K562 (cell line): ENCODE measurements around the gene NR4A2. TPM values are rescaled to one million over a fixed set of nuclear protein-coding genes. Genes with fewer than 3 reads are reported as not detected.

Source experiments
- NFE2 ChIP-seq: IDR thresholded peaks from 2 replicates; pipeline ENCODE4 v1.6.1; 2014; ENCODE audit warnings: antibody characterized with exemption, low read depth
- SIN3A ChIP-seq, 2 experiments: fragments of 150-350 bp in 1 of 2; IDR thresholded peaks; 2 replicates each; pipeline ENCODE4 v1.6.1; 2011 to 2016; ENCODE audit warnings: borderline replicate concordance in 2 of 2, low read depth in 2 of 2, low read length in 2 of 2, mild to moderate bottlenecking in 2 of 2, moderate library complexity in 2 of 2; ENCODE audit not compliant: control insufficient read depth in 1 of 2
- ZNF174 ChIP-seq: fragments of 250-450 bp; sonication (Bioruptor Pico); IDR thresholded peaks from 2 replicates; pipeline ENCODE4 v1.4.0; 2020; ENCODE audit warnings: mild to moderate bottlenecking
- ZNF184 ChIP-seq: sonication (generic); formaldehyde crosslinking; IDR thresholded peaks from 2 replicates; pipeline ENCODE4 v1.5.0; 2020; ENCODE audit warnings: missing genetic modification reagents
- polyA plus RNA-seq, 8 experiments: library from polyadenylated mRNA; depleted of rRNA in 4 of 8; stranded (reverse) in 5 of 8; unstranded in 3 of 8; fragments of >200 nt; fragmentation: Nextera tagmentation in 2 of 8; fragmentation: Illumina TruSeq in 1 of 8; extraction: Ambion mirVana in 2 of 8; extraction: Trizol in 1 of 8; gene quantifications; 2 replicates each; pipeline versions ENCODE4 v1.2.1 to v1.2.3, GENCODE V29; 2011 to 2014; ENCODE audit warnings: inconsistent platforms in 1 of 8, missing spikeins in 1 of 8
- total RNA-seq, 7 experiments: library from RNA; depleted of rRNA in 6 of 7; stranded (reverse); fragments of >200 nt in 6 of 7; fragmentation: Illumina TruSeq in 2 of 7; extraction: Trizol in 2 of 7; gene quantifications; 2 replicates each; pipeline versions ENCODE4 v1.2.1 to v1.2.3, GENCODE V29; 2011 to 2021; ENCODE audit warnings: low replicate concordance in 1 of 7
- TF ChIP-seq, protein P1 (sequence below): sonication (generic); formaldehyde crosslinking; IDR thresholded peaks from 2 replicates; pipeline ENCODE4 v1.8.0; 2022; ENCODE audit warnings: missing genetic modification reagents, mild to moderate bottlenecking, borderline replicate concordance
- TF ChIP-seq, protein P2 (sequence below): fragments of 200-800 bp; sonication (Bioruptor generic); IDR thresholded peaks from 2 replicates; pipeline ENCODE4 v1.6.1; 2017; ENCODE audit warnings: missing genetic modification characterization, missing compliant biosample characterization

Gene NR4A2
- total and polyA plus RNA-seq, 9 of the 15 experiments (the other 6 are each of a cell fraction or from before 2014, with no cell fraction given), result 0.94 to 5.1 (median 1.3) TPM

DNA sequence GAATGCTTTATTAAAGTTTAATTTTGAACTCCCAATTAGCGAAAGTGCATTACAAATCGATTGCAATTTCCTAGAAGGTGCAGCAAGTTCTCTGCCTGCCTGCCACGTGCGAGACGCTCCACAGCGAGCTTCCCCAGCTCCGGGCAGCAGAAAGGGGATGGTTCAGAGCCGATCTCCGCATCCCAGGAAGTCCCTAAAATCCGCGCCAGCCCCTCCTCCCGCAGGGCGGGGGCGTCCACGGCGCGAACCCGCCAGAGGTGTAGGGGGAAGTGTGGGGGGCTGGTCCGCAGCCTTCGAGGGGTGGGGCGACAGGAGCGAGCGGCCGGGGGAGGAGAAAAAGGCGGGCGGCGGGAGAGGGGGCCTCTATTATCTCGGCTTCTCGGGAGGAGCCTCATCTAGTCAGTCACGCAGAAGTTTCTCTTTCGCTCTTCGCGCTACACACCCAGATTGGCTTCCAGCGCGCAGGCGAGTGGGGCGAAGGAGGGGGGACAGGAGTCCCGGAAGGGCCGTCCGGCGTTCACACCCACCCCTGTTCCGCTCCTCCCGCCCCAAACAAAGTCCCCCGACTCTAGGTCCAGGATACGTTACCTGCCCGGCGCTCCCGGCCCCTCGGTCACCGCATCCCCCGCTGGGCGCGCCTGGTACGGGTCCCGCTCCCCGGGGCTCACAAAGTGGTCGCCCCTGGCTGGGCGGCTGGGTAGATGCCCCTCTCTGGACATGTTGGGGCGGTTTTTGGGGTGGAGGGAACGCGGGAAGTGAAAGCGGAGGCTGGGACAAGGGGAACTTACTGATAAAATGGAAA is 9.1 kb upstream of the NR4A2 start (continued):
- TF ChIP-seq, protein P1, sequence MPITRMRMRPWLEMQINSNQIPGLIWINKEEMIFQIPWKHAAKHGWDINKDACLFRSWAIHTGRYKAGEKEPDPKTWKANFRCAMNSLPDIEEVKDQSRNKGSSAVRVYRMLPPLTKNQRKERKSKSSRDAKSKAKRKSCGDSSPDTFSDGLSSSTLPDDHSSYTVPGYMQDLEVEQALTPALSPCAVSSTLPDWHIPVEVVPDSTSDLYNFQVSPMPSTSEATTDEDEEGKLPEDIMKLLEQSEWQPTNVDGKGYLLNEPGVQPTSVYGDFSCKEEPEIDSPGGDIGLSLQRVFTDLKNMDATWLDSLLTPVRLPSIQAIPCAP (CRISPR knock-in tag), result peak; percentile 57; the same call in 1 of the 2 replicates
- TF ChIP-seq ZNF184 (CRISPR knock-in tag) (no peak), SIN3A (IDR thresholded peaks at IDR 0.05; ENCODE audit: borderline replicate concordance in 2 of 2, control insufficient read depth in 1 of 2, low read depth in 2 of 2, low read length in 2 of 2) (peak; percentile 7 to 59; a peak in 1 of 4 replicates), NFE2 (no peak), ZNF174 (CRISPR knock-in tag) (no peak)
- TF ChIP-seq, protein P2, sequence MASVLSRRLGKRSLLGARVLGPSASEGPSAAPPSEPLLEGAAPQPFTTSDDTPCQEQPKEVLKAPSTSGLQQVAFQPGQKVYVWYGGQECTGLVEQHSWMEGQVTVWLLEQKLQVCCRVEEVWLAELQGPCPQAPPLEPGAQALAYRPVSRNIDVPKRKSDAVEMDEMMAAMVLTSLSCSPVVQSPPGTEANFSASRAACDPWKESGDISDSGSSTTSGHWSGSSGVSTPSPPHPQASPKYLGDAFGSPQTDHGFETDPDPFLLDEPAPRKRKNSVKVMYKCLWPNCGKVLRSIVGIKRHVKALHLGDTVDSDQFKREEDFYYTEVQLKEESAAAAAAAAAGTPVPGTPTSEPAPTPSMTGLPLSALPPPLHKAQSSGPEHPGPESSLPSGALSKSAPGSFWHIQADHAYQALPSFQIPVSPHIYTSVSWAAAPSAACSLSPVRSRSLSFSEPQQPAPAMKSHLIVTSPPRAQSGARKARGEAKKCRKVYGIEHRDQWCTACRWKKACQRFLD (CRISPR knock-in tag), result no peak; the same call in 1 of the 2 replicates
